Loucy (cell line): ENCODE results near the gene ADAMTS6.

ENCODE experiments used
- CTCF ChIP-seq: fragments of 200-600 bp; sonication (generic); conservative IDR thresholded peaks from 2 replicates; pipeline ENCODE4 v1.5.1; 2014; ENCODE audit warnings: mild to moderate bottlenecking, antibody characterized with exemption, low read length
- EZH2phosphoT487 ChIP-seq: fragments of 200-600 bp; IDR thresholded peaks from 2 replicates; pipeline ENCODE4 v1.6.1; 2018; ENCODE audit warnings: antibody characterized with exemption, mild to moderate bottlenecking, moderate library complexity, borderline replicate concordance

- TF ChIP-seq CTCF (no peak), EZH2phosphoT487 (no peak)
Observed at GRCh38 chr5:65190328-65191053, 291.2 kb downstream of the ADAMTS6 start.
